GM06990 (cell line): Measurements from ENCODE around the gene GNAT3.

Source experiments
- DNase-seq: peaks from one replicate; pipeline ENCODE4 v3.0.0-alpha.2; 2011; ENCODE audit not compliant: insufficient read length; ENCODE audit errors: extremely low read depth
- H3K27me3 ChIP-seq: replicated peaks from 2 replicates; pipeline ENCODE4 v1.6.0; 2011; ENCODE audit warnings: low read length; ENCODE audit not compliant: control insufficient read depth, insufficient read depth
- H3K36me3 ChIP-seq: 2 replicates; pipeline ENCODE4 v1.5.1; 2011; ENCODE audit warnings: low read length; ENCODE audit not compliant: control insufficient read depth, insufficient read depth
- H3K4me3 ChIP-seq: replicated peaks from 2 replicates; pipeline ENCODE4 v1.5.1; 2011; ENCODE audit warnings: low read depth, mild to moderate bottlenecking, control low read depth, low read length
- TF ChIP-seq, protein P1 (sequence below): IDR thresholded peaks from 2 replicates; pipeline ENCODE4 v1.5.1; 2011; ENCODE audit warnings: low read length, control low read depth, mild to moderate bottlenecking, inconsistent platforms; ENCODE audit not compliant: insufficient read depth, poor library complexity, severe bottlenecking

GNAT3 gene

DNA sequence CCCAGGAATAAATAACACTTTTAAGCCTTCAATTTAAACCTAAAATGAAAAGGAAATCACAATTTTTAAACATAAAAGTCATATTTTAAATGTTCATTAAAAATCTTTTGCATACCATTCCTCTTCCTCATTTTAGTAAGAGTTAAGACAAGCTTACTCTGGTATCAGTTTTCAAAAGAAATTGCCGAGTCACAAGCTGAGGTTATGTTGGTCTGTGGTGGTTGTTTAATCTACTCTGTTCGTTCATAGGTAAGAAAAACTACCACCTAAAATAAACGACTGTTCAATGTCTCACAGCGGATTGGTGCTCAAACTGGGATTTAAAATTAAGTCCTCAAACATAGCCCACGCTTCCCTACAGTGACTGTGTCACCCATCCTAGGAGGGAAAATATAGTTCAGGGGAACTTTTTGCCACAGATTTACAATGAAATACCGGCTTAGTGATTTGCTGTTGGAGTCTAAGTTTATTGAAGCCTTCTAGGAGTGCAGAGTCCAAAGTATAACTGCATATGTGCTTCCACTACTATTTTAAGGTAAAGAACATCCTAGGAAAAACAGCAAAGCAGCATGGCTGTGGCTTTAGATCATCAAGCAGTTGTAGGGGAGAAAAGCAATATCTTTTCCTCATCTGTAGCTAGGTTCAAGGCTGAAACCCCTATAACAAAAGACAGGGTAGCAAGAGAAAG lies 61.1 kb downstream of the GNAT3 start:
- TF ChIP-seq, protein P1, sequence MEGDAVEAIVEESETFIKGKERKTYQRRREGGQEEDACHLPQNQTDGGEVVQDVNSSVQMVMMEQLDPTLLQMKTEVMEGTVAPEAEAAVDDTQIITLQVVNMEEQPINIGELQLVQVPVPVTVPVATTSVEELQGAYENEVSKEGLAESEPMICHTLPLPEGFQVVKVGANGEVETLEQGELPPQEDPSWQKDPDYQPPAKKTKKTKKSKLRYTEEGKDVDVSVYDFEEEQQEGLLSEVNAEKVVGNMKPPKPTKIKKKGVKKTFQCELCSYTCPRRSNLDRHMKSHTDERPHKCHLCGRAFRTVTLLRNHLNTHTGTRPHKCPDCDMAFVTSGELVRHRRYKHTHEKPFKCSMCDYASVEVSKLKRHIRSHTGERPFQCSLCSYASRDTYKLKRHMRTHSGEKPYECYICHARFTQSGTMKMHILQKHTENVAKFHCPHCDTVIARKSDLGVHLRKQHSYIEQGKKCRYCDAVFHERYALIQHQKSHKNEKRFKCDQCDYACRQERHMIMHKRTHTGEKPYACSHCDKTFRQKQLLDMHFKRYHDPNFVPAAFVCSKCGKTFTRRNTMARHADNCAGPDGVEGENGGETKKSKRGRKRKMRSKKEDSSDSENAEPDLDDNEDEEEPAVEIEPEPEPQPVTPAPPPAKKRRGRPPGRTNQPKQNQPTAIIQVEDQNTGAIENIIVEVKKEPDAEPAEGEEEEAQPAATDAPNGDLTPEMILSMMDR, result no peak
- Histone ChIP-seq H3K36me3 (no peaks in the 10 kb centered on the region), H3K27me3 (no peaks in the 10 kb centered on the region), H3K4me3 (no peak overlapping the region)
- DNase-seq, result no peak

DNA sequence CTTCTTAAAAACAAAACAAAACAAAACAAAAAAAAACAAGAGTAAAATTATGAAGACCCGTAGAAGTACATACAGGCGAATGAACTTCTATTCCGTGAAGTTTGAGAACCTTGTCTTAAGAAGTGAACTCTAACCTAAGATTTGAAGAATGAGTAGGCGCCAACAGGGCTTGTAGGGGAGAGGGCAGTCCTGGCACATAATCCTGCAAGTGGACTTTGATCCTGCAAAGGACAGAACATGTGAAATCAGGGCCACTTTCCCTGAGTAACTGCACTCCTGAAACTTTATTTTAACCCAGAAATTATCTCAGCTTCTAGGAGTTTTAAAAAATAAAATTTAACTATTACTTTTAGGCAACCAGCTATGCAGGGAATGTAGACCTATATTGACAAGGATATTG lies 62.0 kb downstream of the GNAT3 start:
- no peaks in the 10 kb centered on the region for H3K27me3 ChIP-seq
- TF ChIP-seq, protein P1, result no peak
- no peak for DNase-seq
- H3K36me3 ChIP-seq, result no peaks in the 10 kb centered on the region
- no peak overlapping the region for H3K4me3 ChIP-seq

DNA sequence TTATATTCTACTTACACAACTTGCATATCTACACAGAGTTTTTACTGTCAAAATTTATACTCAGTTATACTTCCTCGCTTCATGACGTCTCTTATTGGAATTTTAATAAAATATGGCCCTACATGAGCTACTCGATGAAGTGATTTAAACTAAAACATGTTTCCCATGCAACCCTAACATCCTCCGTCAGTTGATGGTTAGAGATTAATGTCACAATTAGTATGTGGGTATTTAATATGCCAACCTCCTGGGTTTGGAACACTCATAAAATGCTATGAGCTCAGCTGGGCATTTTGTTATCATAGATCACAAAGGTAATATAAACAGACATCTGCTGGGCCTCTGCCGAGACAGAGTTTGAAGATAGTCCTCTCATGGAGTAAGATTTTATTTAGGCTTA lies 66.5 kb downstream of the GNAT3 start:
- H3K36me3 ChIP-seq, result no peaks in the 10 kb centered on the region
- H3K27me3 ChIP-seq, result no peaks in the 10 kb centered on the region
- no peak for DNase-seq
- TF ChIP-seq, protein P1, result no peak
- H3K4me3 ChIP-seq, result no peak overlapping the region

DNA sequence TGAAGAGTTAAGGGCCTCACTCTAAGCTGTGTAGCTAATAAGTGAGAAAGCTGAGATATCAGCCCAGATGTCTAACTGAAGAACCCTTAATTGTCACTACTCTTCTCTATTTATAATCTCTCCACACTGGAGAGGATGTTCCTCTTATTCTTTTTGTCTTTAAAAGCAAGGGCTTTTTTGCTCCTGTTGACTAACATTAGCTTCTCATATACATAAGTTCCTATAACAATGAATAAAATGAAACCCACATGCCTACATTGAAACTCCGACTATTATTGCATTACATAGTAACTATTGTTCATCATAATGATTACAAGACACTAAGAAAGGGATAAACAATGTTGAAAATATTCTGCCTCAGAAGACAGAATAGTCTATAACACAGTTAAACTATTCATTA lies 67.1 kb downstream of the GNAT3 start:
- H3K27me3 ChIP-seq, result no peaks in the 10 kb centered on the region
- H3K36me3 ChIP-seq, result no peaks in the 10 kb centered on the region
- TF ChIP-seq, protein P1, result no peak
- DNase-seq, result no peak
- H3K4me3 ChIP-seq, result no peak overlapping the region

DNA sequence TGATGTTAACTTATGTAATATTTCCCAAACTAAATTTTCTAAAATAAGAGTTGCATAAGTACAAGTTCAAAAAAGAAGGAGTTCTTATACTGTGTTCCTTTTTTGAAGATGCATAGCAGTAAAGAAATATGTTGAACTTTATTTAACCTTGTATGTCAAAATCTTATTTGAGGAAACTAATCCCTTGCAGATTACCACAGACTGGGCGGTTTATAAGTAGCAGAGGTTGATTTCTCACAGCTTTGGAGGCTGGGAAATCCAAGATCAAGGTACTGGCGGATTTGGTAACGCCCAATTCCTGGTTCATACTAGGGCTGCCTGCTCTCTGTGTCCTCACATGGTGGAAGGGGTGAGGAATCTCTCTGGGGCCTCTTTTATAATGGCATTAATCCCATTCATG lies 68.5 kb downstream of the GNAT3 start:
- no peaks in the 10 kb centered on the region for H3K27me3 ChIP-seq
- H3K36me3 ChIP-seq, result no peaks in the 10 kb centered on the region
- H3K4me3 ChIP-seq, result no peak overlapping the region
- TF ChIP-seq, protein P1, result no peak
- no peak for DNase-seq

DNA sequence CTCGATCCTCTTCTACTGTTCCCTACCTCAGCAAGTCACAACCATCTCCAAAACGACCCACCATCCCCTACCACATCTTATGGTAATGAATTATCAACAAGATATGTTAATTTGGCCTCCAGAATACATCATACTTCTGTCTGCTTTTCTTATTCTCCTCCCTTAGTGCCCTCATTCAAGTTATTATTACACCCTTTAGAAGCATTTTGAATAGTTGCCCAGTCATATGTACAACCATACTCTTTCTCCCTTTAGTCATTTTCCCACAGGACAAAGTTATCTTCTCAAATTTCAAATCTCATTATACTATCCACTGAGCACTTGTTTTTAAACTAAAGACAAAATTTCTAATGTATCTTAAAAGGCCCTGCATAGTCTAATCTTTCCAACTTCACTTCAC lies 71.0 kb downstream of the GNAT3 start:
- TF ChIP-seq, protein P1, result no peak
- no peak overlapping the region for H3K4me3 ChIP-seq
- H3K36me3 ChIP-seq, result no peaks in the 10 kb centered on the region
- H3K27me3 ChIP-seq, result no peaks in the 10 kb centered on the region
- DNase-seq, result no peak
